HepG2 (cell line): Measurements from ENCODE around the gene ERF. TPM values are rescaled to one million over a fixed set of nuclear protein-coding genes. Genes with fewer than 3 reads are reported as not detected.

Source experiments
- FOXA3 ChIP-seq: IDR thresholded peaks from 2 replicates; pipeline ENCODE4 v1.6.1; 2016; ENCODE audit warnings: missing genetic modification reagents, missing compliant biosample characterization
- KLF12 ChIP-seq: sonication (generic); formaldehyde crosslinking; IDR thresholded peaks from 2 replicates; pipeline ENCODE4 v1.4.0; 2020; ENCODE audit warnings: missing genetic modification reagents, borderline replicate concordance
- KLF15 ChIP-seq: sonication (generic); formaldehyde crosslinking; IDR thresholded peaks from 2 replicates; pipeline ENCODE4 v1.8.1; 2023; ENCODE audit warnings: borderline replicate concordance, mild to moderate bottlenecking, inconsistent platforms, missing genetic modification reagents, mixed read lengths
- MXI1 ChIP-seq: IDR thresholded peaks from 3 replicates; pipeline ENCODE4 v1.6.1; 2012; ENCODE audit warnings: low read depth, low read length, inconsistent platforms, borderline replicate concordance
- PAX8 ChIP-seq: sonication (generic); formaldehyde crosslinking; IDR thresholded peaks from 2 replicates; pipeline ENCODE4 v1.8.0; 2022; ENCODE audit warnings: mild to moderate bottlenecking, missing genetic modification reagents, borderline replicate concordance
- SMAD9 ChIP-seq: sonication (generic); formaldehyde crosslinking; IDR thresholded peaks from 2 replicates; pipeline ENCODE4 v1.5.1; 2020; ENCODE audit warnings: mild to moderate bottlenecking, missing genetic modification reagents
- SOX6 ChIP-seq, 2 experiments: fragments of 450-650 bp in 1 of 2; sonication (generic) in 1 of 2; formaldehyde crosslinking in 1 of 2; IDR thresholded peaks; 2 replicates each; pipeline versions ENCODE4 v1.4.0 to v1.6.1; 2017 to 2020; ENCODE audit warnings: antibody characterized with exemption in 1 of 2, mild to moderate bottlenecking in 1 of 2, missing genetic modification reagents in 1 of 2
- TBP ChIP-seq: sonication (generic); formaldehyde crosslinking; IDR thresholded peaks from 2 replicates; pipeline ENCODE4 v1.5.0; 2020; ENCODE audit warnings: missing genetic modification reagents
- ZC3H13 ChIP-seq: sonication (generic); formaldehyde crosslinking; IDR thresholded peaks from 2 replicates; pipeline ENCODE4 v1.8.1; 2023; ENCODE audit warnings: mild to moderate bottlenecking, missing genetic modification reagents, moderate library complexity
- ZFYVE20 ChIP-seq: sonication (generic); formaldehyde crosslinking; IDR thresholded peaks from 2 replicates; pipeline ENCODE4 v1.8.0; 2023; ENCODE audit warnings: low read depth, mild to moderate bottlenecking, moderate library complexity, missing genetic modification reagents, borderline replicate concordance
- ZNF230 ChIP-seq: sonication (generic); formaldehyde crosslinking; IDR thresholded peaks from 2 replicates; pipeline ENCODE4 v1.4.0; 2020; ENCODE audit warnings: mild to moderate bottlenecking, missing genetic modification reagents
- polyA plus RNA-seq, 8 experiments: library from polyadenylated mRNA; depleted of rRNA in 3 of 8; stranded (reverse) in 7 of 8; unstranded in 1 of 8; fragments of >200 nt; fragmentation: Illumina TruSeq in 4 of 8; extraction: Trizol in 4 of 8; gene quantifications; 2 replicates each; pipeline versions ENCODE4 v1.2.1 to v1.2.3, GENCODE V29; 2011 to 2016; ENCODE audit warnings: low read depth in 4 of 8, missing spikeins in 1 of 8, mixed read lengths in 1 of 8; ENCODE audit not compliant: insufficient read depth in 1 of 8
- total RNA-seq, 5 experiments: library from RNA; depleted of rRNA; stranded (reverse); fragments of >200 nt; fragmentation: Illumina TruSeq; extraction: Trizol; gene quantifications; 2 replicates each; pipeline ENCODE4 v1.2.3, GENCODE V29; 2016; ENCODE audit warnings: low read depth in 1 of 5
- TF ChIP-seq, protein P1 (sequence below): sonication (generic); formaldehyde crosslinking; IDR thresholded peaks from 2 replicates; pipeline ENCODE4 v1.8.0; 2022; ENCODE audit warnings: mild to moderate bottlenecking, missing genetic modification reagents; ENCODE audit not compliant: insufficient replicate concordance
- TF ChIP-seq, protein P2 (sequence below): sonication (generic); formaldehyde crosslinking; IDR thresholded peaks from 2 replicates; pipeline ENCODE4 v1.4.0; 2020; ENCODE audit warnings: missing genetic modification reagents
- TF ChIP-seq, protein P3 (sequence below): sonication (generic); formaldehyde crosslinking; IDR thresholded peaks from 2 replicates; pipeline ENCODE4 v1.8.0; 2022; ENCODE audit warnings: missing genetic modification reagents, mild to moderate bottlenecking, moderate library complexity, borderline replicate concordance
- TF ChIP-seq, protein P4 (sequence below): sonication (generic); formaldehyde crosslinking; IDR thresholded peaks from 2 replicates; pipeline ENCODE4 v1.5.1; 2020; ENCODE audit warnings: missing genetic modification reagents, mild to moderate bottlenecking, borderline replicate concordance
- TF ChIP-seq, protein P5 (sequence below): sonication (generic); formaldehyde crosslinking; IDR thresholded peaks from 2 replicates; pipeline ENCODE4 v1.4.0; 2020; ENCODE audit warnings: missing genetic modification reagents, borderline replicate concordance

The ERF gene
- total and polyA plus RNA-seq, 2 of the 13 experiments (the other 11 are each of a cell fraction or from before 2014, with no cell fraction given), result 67.1 to 69.9 TPM

DNA sequence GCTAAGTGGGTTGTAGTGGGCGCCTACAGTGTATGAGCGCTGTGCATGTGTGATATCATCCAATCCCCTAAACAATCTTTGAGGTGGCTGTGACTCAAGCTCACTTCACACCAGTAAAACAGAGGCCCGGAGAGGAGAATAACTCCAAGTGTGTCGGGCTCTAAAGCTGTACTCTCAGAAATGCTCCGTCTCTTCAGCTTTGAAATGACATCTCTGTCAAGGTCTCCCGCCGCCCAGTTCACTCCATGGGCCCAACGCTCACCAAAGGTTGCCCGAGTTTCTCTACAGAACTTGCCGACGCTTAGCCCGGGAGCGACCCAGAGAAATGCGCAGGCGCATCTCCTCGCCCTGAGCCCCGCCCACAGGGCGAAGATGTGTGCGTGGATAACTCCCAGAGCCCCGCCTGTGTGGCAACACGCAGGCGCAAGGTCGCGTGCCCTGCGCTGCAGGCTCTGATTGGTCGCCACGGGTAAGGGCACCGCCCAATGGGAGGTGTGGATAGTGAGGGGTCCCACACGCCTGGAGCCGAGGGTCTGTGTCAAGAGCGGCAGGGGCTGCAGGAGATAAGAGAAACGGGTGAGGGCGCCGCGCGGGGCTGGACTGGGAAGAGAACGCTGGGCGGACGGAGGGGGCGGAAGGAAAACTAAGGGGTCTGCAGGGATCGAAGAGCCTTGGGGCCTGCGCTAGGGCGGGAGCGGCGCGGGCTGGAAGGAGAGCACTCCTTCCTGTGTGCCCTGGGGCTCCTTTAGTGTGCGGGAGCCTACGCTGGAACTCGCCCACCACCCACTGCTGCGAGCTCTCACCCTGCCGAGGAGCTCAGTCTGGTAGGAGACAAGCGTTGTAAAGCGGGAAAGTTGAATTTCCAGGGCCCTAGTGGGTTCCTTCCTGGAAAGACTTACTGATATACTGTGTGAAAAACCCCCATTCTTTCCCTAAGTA, 34.8 kb downstream of the ERF start, which contains the start of gene ZNF526 (continued):
- TF ChIP-seq SMAD9 (CRISPR knock-in tag) (no peak), KLF12 (CRISPR knock-in tag) (no peak; the same call in 1 of the 2 replicates), KLF15 (CRISPR knock-in tag) (no peak), ZFYVE20 (CRISPR knock-in tag) (no peak), PAX8 (CRISPR knock-in tag) (no peak), SOX6 (IDR thresholded peaks at IDR 0.05) (no peak), SOX6 (CRISPR knock-in tag; IDR thresholded peaks at IDR 0.05) (no peak), ZC3H13 (CRISPR knock-in tag) (peak; percentile 76), TBP (CRISPR knock-in tag) (no peak), FOXA3 (CRISPR knock-in tag) (peak; percentile 47; the same call in 1 of the 2 replicates), MXI1 (peak; percentile 90; the same call in 2 of the 3 replicates), ZNF230 (no peak)
- TF ChIP-seq, protein P1, sequence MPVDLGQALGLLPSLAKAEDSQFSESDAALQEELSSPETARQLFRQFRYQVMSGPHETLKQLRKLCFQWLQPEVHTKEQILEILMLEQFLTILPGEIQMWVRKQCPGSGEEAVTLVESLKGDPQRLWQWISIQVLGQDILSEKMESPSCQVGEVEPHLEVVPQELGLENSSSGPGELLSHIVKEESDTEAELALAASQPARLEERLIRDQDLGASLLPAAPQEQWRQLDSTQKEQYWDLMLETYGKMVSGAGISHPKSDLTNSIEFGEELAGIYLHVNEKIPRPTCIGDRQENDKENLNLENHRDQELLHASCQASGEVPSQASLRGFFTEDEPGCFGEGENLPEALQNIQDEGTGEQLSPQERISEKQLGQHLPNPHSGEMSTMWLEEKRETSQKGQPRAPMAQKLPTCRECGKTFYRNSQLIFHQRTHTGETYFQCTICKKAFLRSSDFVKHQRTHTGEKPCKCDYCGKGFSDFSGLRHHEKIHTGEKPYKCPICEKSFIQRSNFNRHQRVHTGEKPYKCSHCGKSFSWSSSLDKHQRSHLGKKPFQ (CRISPR knock-in tag), result peak; percentile 71
- TF ChIP-seq, protein P2, sequence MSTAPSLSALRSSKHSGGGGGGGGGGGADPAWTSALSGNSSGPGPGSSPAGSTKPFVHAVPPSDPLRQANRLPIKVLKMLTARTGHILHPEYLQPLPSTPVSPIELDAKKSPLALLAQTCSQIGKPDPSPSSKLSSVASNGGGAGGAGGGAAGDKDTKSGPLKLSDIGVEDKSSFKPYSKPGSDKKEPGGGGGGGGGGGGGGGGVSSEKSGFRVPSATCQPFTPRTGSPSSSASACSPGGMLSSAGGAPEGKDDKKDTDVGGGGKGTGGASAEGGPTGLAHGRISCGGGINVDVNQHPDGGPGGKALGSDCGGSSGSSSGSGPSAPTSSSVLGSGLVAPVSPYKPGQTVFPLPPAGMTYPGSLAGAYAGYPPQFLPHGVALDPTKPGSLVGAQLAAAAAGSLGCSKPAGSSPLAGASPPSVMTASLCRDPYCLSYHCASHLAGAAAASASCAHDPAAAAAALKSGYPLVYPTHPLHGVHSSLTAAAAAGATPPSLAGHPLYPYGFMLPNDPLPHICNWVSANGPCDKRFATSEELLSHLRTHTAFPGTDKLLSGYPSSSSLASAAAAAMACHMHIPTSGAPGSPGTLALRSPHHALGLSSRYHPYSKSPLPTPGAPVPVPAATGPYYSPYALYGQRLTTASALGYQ, result no peak
- TF ChIP-seq, protein P3, sequence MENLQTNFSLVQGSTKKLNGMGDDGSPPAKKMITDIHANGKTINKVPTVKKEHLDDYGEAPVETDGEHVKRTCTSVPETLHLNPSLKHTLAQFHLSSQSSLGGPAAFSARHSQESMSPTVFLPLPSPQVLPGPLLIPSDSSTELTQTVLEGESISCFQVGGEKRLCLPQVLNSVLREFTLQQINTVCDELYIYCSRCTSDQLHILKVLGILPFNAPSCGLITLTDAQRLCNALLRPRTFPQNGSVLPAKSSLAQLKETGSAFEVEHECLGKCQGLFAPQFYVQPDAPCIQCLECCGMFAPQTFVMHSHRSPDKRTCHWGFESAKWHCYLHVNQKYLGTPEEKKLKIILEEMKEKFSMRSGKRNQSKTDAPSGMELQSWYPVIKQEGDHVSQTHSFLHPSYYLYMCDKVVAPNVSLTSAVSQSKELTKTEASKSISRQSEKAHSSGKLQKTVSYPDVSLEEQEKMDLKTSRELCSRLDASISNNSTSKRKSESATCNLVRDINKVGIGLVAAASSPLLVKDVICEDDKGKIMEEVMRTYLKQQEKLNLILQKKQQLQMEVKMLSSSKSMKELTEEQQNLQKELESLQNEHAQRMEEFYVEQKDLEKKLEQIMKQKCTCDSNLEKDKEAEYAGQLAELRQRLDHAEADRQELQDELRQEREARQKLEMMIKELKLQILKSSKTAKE (CRISPR knock-in tag), result no peak
- TF ChIP-seq, protein P4, sequence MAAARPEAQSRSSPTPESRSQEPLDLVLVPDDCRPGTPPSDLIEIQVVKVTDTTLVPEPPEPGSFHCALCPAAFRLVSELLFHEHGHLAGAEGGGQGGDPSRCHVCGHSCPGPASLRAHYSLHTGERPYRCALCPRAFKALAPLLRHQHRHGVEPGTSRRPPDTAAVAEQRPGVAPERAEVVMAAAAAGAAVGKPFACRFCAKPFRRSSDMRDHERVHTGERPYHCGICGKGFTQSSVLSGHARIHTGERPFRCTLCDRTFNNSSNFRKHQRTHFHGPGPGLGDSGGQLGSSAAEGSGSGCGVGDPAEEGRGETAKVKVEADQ (CRISPR knock-in tag), result peak; percentile 29; the same call in 1 of the 2 replicates
- TF ChIP-seq, protein P5, sequence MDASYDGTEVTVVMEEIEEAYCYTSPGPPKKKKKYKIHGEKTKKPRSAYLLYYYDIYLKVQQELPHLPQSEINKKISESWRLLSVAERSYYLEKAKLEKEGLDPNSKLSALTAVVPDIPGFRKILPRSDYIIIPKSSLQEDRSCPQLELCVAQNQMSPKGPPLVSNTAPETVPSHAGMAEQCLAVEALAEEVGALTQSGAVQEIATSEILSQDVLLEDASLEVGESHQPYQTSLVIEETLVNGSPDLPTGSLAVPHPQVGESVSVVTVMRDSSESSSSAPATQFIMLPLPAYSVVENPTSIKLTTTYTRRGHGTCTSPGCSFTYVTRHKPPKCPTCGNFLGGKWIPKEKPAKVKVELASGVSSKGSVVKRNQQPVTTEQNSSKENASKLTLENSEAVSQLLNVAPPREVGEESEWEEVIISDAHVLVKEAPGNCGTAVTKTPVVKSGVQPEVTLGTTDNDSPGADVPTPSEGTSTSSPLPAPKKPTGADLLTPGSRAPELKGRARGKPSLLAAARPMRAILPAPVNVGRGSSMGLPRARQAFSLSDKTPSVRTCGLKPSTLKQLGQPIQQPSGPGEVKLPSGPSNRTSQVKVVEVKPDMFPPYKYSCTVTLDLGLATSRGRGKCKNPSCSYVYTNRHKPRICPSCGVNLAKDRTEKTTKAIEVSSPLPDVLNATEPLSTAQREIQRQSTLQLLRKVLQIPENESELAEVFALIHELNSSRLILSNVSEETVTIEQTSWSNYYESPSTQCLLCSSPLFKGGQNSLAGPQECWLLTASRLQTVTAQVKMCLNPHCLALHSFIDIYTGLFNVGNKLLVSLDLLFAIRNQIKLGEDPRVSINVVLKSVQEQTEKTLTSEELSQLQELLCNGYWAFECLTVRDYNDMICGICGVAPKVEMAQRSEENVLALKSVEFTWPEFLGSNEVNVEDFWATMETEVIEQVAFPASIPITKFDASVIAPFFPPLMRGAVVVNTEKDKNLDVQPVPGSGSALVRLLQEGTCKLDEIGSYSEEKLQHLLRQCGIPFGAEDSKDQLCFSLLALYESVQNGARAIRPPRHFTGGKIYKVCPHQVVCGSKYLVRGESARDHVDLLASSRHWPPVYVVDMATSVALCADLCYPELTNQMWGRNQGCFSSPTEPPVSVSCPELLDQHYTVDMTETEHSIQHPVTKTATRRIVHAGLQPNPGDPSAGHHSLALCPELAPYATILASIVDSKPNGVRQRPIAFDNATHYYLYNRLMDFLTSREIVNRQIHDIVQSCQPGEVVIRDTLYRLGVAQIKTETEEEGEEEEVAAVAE (CRISPR knock-in tag), result peak; percentile 100
